KMS-11 (cell line): Measurements from ENCODE around the gene KCNK1.
A peak's percentile ranks its signal among the peaks of the same experiment; 100 is the strongest.
"Not testable (repeated sequence)": the region's sequence is repeated elsewhere in the genome, so short reads cannot be mapped to it uniquely, and the experiment has no call there.

ENCODE experiments used
- H2AFZ ChIP-seq: fragments of 200-600 bp; sonication (generic); 2 replicates; pipeline ENCODE4 v1.6.1; 2016; ENCODE audit warnings: antibody characterized with exemption, mixed run types, low read depth
- H3K27ac ChIP-seq: fragments of 200-600 bp; sonication (generic); 2 replicates; pipeline ENCODE4 v1.6.1; 2016; ENCODE audit warnings: mild to moderate bottlenecking, mixed run types
- H3K27me3 ChIP-seq: fragments of 200-600 bp; sonication (generic); 2 replicates; pipeline ENCODE4 v1.6.1; 2017; ENCODE audit warnings: mild to moderate bottlenecking, low read depth, mixed run types, moderate library complexity; ENCODE audit not compliant: insufficient read depth
- H3K36me3 ChIP-seq: fragments of 200-600 bp; sonication (generic); 2 replicates; pipeline ENCODE4 v1.6.1; 2017; ENCODE audit warnings: mild to moderate bottlenecking, mixed run types; ENCODE audit not compliant: insufficient read depth
- H3K4me1 ChIP-seq: fragments of 200-600 bp; sonication (generic); 2 replicates; pipeline ENCODE4 v1.6.1; 2016; ENCODE audit warnings: mild to moderate bottlenecking, low read depth, mixed run types; ENCODE audit not compliant: poor library complexity, severe bottlenecking
- H3K4me2 ChIP-seq: fragments of 200-600 bp; sonication (generic); 2 replicates; pipeline ENCODE4 v1.7.0; 2016; ENCODE audit warnings: mild to moderate bottlenecking, mixed run types
- H3K4me3 ChIP-seq: fragments of 200-600 bp; sonication (generic); IDR thresholded peaks from 2 replicates; pipeline ENCODE4 v1.6.1; 2017; ENCODE audit warnings: low read depth, low read length, mixed read lengths; ENCODE audit not compliant: insufficient read depth
- H3K79me2 ChIP-seq: fragments of 200-600 bp; sonication (generic); 2 replicates; pipeline ENCODE4 v1.6.1; 2016; ENCODE audit warnings: low read depth, mixed run types; ENCODE audit not compliant: insufficient read depth
- H3K9ac ChIP-seq: fragments of 200-600 bp; sonication (generic); 2 replicates; pipeline ENCODE4 v1.6.1; 2016; ENCODE audit warnings: mild to moderate bottlenecking, mixed run types
- H4K20me1 ChIP-seq: fragments of 200-600 bp; sonication (generic); 2 replicates; pipeline ENCODE4 v1.6.1; 2016; ENCODE audit warnings: mild to moderate bottlenecking, mixed run types; ENCODE audit not compliant: insufficient read depth
- TF ChIP-seq, protein P1 (sequence below): fragments of 200-600 bp; sonication (generic); conservative IDR thresholded peaks from 2 replicates; pipeline ENCODE4 v1.6.1; 2017; ENCODE audit warnings: low read depth, mild to moderate bottlenecking, antibody characterized with exemption, low read length, moderate library complexity, mixed read lengths

Gene KCNK1

DNA sequence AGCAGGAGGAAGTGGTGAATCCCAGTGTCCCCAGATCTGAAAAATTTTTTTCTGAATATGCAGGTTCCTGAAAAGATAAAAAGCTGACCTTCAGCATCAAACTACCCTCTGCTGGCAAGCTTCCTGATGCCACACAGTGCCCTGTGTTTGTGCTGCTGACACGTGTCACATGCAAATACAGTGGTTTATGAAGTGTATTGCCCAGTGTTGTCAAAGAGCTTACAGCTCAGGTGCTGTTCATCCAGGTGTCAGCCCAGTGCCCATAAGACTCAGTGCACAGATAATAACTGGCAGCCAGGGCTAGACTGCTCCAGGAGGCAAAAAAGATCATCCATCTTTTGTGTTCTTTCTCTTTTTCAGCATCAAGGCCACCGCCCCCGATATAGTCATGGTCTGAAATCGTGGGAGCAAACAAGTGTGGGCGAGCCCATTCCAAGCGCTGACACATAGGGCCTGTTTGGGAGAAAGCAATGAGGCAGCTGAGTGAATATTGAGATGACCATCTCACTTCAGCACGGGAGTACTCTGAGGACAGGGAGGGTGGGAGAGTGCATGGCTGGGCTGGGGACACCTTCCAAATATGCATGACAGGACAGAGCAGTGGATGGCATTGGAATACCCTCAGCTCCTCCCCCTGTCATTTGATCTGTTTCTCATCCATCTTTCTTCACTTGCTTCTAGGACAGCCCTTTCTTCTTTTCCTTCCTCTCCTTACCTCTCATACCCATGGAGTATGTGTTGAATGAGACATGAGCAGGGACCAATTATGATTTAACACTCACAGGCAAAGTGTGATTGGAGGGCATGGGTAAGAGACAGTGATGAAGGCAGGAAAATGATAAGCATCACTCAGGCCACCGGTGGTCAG, 6.4 kb upstream of the KCNK1 start:
- no peak overlapping the region for H3K4me3 ChIP-seq
- no peak overlapping the region; the same call in 1 of the 2 replicates for H3K27ac ChIP-seq
- H3K79me2 ChIP-seq = no peaks in the 10 kb centered on the region
- TF ChIP-seq, protein P1, sequence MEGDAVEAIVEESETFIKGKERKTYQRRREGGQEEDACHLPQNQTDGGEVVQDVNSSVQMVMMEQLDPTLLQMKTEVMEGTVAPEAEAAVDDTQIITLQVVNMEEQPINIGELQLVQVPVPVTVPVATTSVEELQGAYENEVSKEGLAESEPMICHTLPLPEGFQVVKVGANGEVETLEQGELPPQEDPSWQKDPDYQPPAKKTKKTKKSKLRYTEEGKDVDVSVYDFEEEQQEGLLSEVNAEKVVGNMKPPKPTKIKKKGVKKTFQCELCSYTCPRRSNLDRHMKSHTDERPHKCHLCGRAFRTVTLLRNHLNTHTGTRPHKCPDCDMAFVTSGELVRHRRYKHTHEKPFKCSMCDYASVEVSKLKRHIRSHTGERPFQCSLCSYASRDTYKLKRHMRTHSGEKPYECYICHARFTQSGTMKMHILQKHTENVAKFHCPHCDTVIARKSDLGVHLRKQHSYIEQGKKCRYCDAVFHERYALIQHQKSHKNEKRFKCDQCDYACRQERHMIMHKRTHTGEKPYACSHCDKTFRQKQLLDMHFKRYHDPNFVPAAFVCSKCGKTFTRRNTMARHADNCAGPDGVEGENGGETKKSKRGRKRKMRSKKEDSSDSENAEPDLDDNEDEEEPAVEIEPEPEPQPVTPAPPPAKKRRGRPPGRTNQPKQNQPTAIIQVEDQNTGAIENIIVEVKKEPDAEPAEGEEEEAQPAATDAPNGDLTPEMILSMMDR = no peak
- H4K20me1 ChIP-seq = no peaks in the 10 kb centered on the region
- no peaks in the 10 kb centered on the region for H3K27me3 ChIP-seq
- H3K4me1 ChIP-seq = peaks cover 24% of the 10 kb centered on the region
- peak overlapping the region; percentile 32; the same call in 1 of the 2 replicates for H2AFZ ChIP-seq
- no peak overlapping the region for H3K9ac ChIP-seq
- H3K36me3 ChIP-seq = no peaks in the 10 kb centered on the region
- peak overlapping the region; percentile 49 for H3K4me2 ChIP-seq

DNA sequence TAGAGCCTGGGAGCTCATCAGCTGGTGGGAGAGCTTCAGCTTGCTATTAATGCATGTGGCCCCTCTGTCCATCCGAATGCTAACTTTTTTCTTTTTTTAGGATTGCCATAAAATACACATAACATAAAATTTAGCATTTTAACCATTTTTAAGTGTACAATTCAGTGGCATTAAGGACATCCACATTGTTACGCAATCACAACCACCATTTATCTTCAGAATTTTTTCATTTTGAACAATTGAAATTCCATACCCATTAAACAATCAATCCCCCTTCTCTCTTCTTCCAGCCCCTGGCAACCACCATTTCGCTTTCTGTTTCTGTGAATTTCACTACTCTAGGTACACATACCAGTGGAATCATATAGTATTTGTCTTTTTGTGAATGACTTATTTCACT, 4.9 kb upstream of the KCNK1 start:
- H3K36me3 ChIP-seq = no peaks in the 10 kb centered on the region
- no peaks in the 10 kb centered on the region for H3K27me3 ChIP-seq
- no peak overlapping the region for H3K27ac ChIP-seq
- H3K9ac ChIP-seq = no peak overlapping the region
- peaks cover 12% of the 10 kb centered on the region for H3K79me2 ChIP-seq
- no peak overlapping the region for H3K4me2 ChIP-seq
- H3K4me3 ChIP-seq = no peak overlapping the region
- H4K20me1 ChIP-seq = no peaks in the 10 kb centered on the region
- TF ChIP-seq, protein P1 = no peak
- peaks cover 34% of the 10 kb centered on the region for H3K4me1 ChIP-seq
- H2AFZ ChIP-seq = no peak overlapping the region

DNA sequence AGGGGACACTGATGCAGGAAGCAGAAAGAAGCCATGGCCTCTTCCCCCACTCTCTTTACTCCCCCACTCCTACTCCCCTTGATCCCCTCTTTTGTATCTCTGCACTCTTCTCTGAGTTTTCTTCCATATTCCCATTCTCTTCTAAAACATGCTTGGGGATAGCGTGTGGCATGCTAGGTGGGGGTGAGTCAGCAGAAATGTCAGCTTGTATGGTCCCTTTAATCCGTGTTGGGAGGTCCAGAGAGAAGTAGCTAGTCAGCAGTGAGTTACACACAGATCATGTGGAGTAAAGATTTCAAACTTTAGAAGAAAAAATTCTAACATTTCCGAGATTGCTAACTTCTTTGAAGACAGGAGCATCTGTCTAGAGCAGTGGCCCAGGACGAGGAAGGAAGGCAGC, 4.0 kb upstream of the KCNK1 start:
- Histone ChIP-seq H3K27ac (no peak overlapping the region), H3K27me3 (no peaks in the 10 kb centered on the region), H3K36me3 (no peaks in the 10 kb centered on the region), H2AFZ (no peak overlapping the region), H3K9ac (no peak overlapping the region), H3K4me1 (peaks cover 34% of the 10 kb centered on the region), H4K20me1 (no peaks in the 10 kb centered on the region), H3K4me3 (no peak overlapping the region), H3K79me2 (peaks cover 16% of the 10 kb centered on the region), H3K4me2 (no peak overlapping the region)
- TF ChIP-seq, protein P1 = no peak

DNA sequence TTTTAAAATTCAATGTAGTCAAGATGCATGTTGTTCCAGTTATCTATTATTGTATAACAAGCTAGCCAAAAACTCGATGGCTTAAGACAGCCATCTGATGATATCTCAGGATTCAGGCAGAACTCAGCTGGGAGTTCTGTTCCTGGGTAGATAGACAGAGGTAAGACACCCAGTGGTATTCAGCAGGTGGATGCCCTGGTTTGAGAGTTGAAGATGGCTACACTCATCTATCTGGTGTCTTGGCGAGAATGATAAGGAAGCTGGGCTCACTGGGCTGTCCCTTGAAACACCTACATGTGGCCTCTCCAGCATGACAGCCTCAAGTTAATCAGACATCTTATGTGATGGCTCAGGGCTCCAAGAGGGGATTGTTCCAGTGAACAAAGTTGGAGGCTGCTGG, 3.3 kb upstream of the KCNK1 start:
- H3K79me2 ChIP-seq = peaks cover 23% of the 10 kb centered on the region
- H3K4me3 ChIP-seq = no peak overlapping the region
- no peak overlapping the region for H2AFZ ChIP-seq
- no peak overlapping the region for H3K4me2 ChIP-seq
- TF ChIP-seq, protein P1 = no peak
- H3K27ac ChIP-seq = no peak overlapping the region
- H3K36me3 ChIP-seq = no peaks in the 10 kb centered on the region
- no peaks in the 10 kb centered on the region for H3K27me3 ChIP-seq
- H3K4me1 ChIP-seq = peaks cover 36% of the 10 kb centered on the region
- no peak overlapping the region for H3K9ac ChIP-seq
- H4K20me1 ChIP-seq = no peaks in the 10 kb centered on the region

DNA sequence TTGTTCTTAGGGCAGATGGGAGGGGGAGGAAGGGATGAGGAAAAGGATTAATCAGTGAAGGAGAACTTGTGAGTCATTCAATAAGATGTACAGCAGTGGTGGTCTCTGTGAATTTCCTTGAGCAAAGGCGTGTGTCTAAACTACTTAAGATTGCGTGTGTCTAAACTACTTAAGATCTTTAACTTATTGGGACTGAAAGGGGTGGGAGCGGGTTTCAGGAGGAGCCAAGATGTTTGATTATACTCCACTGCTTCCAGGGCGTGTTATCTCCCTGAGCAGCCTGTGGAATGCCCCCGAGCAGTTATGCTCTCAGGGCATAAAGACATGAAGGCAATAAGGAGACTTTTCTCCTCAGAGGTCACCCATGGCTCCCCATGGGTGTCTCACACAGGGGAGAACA, 2.5 kb upstream of the KCNK1 start:
- not testable (repeated sequence) for H3K27me3 ChIP-seq, H4K20me1 ChIP-seq, H3K9ac ChIP-seq, H3K27ac ChIP-seq, H3K4me3 ChIP-seq, H3K36me3 ChIP-seq, H2AFZ ChIP-seq, H3K4me2 ChIP-seq
- Histone ChIP-seq H3K79me2 (peaks cover 31% of the 10 kb centered on the region), H3K4me1 (peaks cover 42% of the 10 kb centered on the region)
